Hepatocyte (in vitro differentiated cells): Measurements from ENCODE around the gene CCL26. TPM values are rescaled to one million over a fixed set of nuclear protein-coding genes. Genes with fewer than 3 reads are reported as not detected.
"Not testable (repeated sequence)": the region's sequence is repeated elsewhere in the genome, so short reads cannot be mapped to it uniquely, and the experiment has no call there.

Experiments used
- DNase-seq: peaks from one replicate; pipeline ENCODE4 v3.0.0-alpha.2; 2016; ENCODE audit warnings: low spot score
- H2AFZ ChIP-seq: fragments of 200-600 bp; sonication (generic); 2 replicates; pipeline ENCODE4 v1.6.0; 2016; ENCODE audit warnings: antibody characterized with exemption, mild to moderate bottlenecking
- H3K27ac ChIP-seq: fragments of 200-600 bp; sonication (generic); 2 replicates; pipeline ENCODE4 v1.5.1; 2016; ENCODE audit warnings: mild to moderate bottlenecking
- H3K27me3 ChIP-seq: fragments of 200-600 bp; sonication (generic); 2 replicates; pipeline ENCODE4 v1.6.1; 2016
- H3K36me3 ChIP-seq: fragments of 200-600 bp; sonication (generic); replicated peaks from 2 replicates; pipeline ENCODE4 v1.5.1; 2016; ENCODE audit warnings: low read depth; ENCODE audit not compliant: insufficient read depth
- H3K4me1 ChIP-seq: fragments of 200-600 bp; sonication (generic); 2 replicates; pipeline ENCODE4 v1.5.1; 2016; ENCODE audit warnings: mild to moderate bottlenecking, moderate library complexity; ENCODE audit not compliant: insufficient read depth
- H3K4me2 ChIP-seq: fragments of 200-600 bp; sonication (generic); 2 replicates; pipeline ENCODE4 v1.6.0; 2016
- H3K4me3 ChIP-seq: fragments of 200-600 bp; sonication (generic); 2 replicates; pipeline ENCODE4 v1.5.1; 2016; ENCODE audit warnings: mild to moderate bottlenecking
- H3K79me2 ChIP-seq: fragments of 200-600 bp; sonication (generic); 2 replicates; pipeline ENCODE4 v1.6.0; 2017; ENCODE audit warnings: mild to moderate bottlenecking
- H3K9me2 ChIP-seq: fragments of 200-600 bp; sonication (generic); replicated peaks from 2 replicates; pipeline ENCODE4 v1.6.0; 2017; ENCODE audit warnings: mild to moderate bottlenecking; ENCODE audit not compliant: insufficient read depth
- H3K9me3 ChIP-seq: fragments of 200-600 bp; sonication (generic); 2 replicates; pipeline ENCODE4 v1.5.1; 2016; ENCODE audit warnings: low read depth, mild to moderate bottlenecking
- H4K20me1 ChIP-seq: fragments of 200-600 bp; sonication (generic); 2 replicates; pipeline ENCODE4 v1.6.0; 2016; ENCODE audit warnings: mild to moderate bottlenecking; ENCODE audit not compliant: insufficient read depth, poor library complexity, severe bottlenecking
- EZH2 ChIP-seq: fragments of 200-600 bp; sonication (generic); IDR thresholded peaks from 2 replicates; pipeline ENCODE4 v1.6.1; 2016; ENCODE audit warnings: antibody characterized with exemption, mild to moderate bottlenecking, borderline replicate concordance
- EZH2phosphoT487 ChIP-seq: fragments of 200-600 bp; sonication (generic); IDR thresholded peaks from one replicate; pipeline ENCODE4 v1.6.1; 2018; ENCODE audit warnings: antibody characterized with exemption, mild to moderate bottlenecking, low read depth, moderate library complexity; ENCODE audit not compliant: unreplicated experiment, severe bottlenecking
- WGBS: methylation state at CpG from one replicate; pipeline ENCODE4 v1.1.6; 2016; ENCODE audit warnings: low lambda C conversion rate; ENCODE audit errors: missing lambda C conversion rate; 5-methylcytosine and 5-hydroxymethylcytosine counted together
- polyA plus RNA-seq: library from polyadenylated mRNA; unstranded; fragments of >200 nt; fragmentation: Nextera tagmentation; extraction: Ambion mirVana; gene quantifications from 2 replicates; pipeline ENCODE4 v1.2.1, GENCODE V29; 2016
- total RNA-seq: library from RNA; depleted of rRNA; stranded (reverse); fragments of >200 nt; gene quantifications from 2 replicates; pipeline ENCODE4 v1.2.3, GENCODE V29; 2014
- TF ChIP-seq, protein P1 (sequence below): fragments of 200-600 bp; sonication (generic); IDR thresholded peaks from 2 replicates; pipeline ENCODE4 v1.5.1; 2016; ENCODE audit warnings: antibody characterized with exemption, mild to moderate bottlenecking; ENCODE audit not compliant: poor library complexity

The CCL26 gene
- total and polyA plus RNA-seq, 2 experiments from 2014 or later, result 8.7 to 15.3 TPM

DNA sequence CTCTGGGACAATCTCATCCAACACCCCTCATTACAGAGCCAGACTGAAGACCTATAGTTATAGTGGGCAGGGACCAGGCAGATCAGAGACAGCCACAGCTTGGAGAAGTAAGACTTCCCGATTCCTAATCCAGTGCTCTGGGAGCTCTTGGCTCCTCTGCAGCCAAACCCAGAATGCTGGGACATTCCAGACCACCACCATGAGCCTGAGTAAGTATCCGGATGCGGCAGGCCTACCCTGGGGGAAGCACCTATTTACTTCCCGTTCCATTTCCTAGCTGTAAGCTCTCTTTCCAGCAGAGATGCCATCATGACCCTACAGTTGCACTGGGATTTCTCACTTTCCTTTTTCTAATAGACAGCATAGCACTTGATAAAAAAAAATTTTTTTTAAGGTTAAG lies 49.6 kb downstream of the CCL26 start:
- H3K27ac ChIP-seq, result no peak overlapping the region
- TF ChIP-seq, protein P1, sequence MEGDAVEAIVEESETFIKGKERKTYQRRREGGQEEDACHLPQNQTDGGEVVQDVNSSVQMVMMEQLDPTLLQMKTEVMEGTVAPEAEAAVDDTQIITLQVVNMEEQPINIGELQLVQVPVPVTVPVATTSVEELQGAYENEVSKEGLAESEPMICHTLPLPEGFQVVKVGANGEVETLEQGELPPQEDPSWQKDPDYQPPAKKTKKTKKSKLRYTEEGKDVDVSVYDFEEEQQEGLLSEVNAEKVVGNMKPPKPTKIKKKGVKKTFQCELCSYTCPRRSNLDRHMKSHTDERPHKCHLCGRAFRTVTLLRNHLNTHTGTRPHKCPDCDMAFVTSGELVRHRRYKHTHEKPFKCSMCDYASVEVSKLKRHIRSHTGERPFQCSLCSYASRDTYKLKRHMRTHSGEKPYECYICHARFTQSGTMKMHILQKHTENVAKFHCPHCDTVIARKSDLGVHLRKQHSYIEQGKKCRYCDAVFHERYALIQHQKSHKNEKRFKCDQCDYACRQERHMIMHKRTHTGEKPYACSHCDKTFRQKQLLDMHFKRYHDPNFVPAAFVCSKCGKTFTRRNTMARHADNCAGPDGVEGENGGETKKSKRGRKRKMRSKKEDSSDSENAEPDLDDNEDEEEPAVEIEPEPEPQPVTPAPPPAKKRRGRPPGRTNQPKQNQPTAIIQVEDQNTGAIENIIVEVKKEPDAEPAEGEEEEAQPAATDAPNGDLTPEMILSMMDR, result no peak
- TF ChIP-seq EZH2phosphoT487, result no peak
- no peak for TF ChIP-seq EZH2
- H3K9me2 ChIP-seq, result no peaks in the 10 kb centered on the region
- WGBS, result 83% methylated on average over 4 of the region's 4 CpGs
- no peaks in the 10 kb centered on the region for H3K9me3 ChIP-seq
- no peak overlapping the region for H3K4me3 ChIP-seq
- H3K79me2 ChIP-seq, result no peaks in the 10 kb centered on the region
- H3K27me3 ChIP-seq, result no peaks in the 10 kb centered on the region
- H3K4me2 ChIP-seq, result no peak overlapping the region
- no peaks in the 10 kb centered on the region for H4K20me1 ChIP-seq
- no peak overlapping the region for H2AFZ ChIP-seq
- H3K4me1 ChIP-seq, result no peaks in the 10 kb centered on the region
- no peak for DNase-seq
- H3K36me3 ChIP-seq, result no peaks in the 10 kb centered on the region

- not testable (repeated sequence) for H3K79me2 ChIP-seq, H3K4me2 ChIP-seq, H3K27me3 ChIP-seq, H3K4me1 ChIP-seq, DNase-seq, H3K36me3 ChIP-seq, H3K9me2 ChIP-seq, H3K27ac ChIP-seq, H2AFZ ChIP-seq, H3K4me3 ChIP-seq, H3K9me3 ChIP-seq, H4K20me1 ChIP-seq
- 98% methylated on average over 9 of the region's 9 CpGs for WGBS
Observed at GRCh38 chr7:75721922-75722321, 50.1 kb downstream of the CCL26 start.

GRCh38 chr7:75721426-75721825 lies 50.6 kb downstream of the CCL26 start:
- DNase-seq, result no peak
- Histone ChIP-seq H3K4me3 (no peak overlapping the region), H3K9me3 (no peaks in the 10 kb centered on the region), H3K9me2 (no peaks in the 10 kb centered on the region), H3K79me2 (no peaks in the 10 kb centered on the region), H4K20me1 (no peaks in the 10 kb centered on the region), H3K27ac (no peak overlapping the region), H3K4me2 (no peak overlapping the region), H3K27me3 (no peaks in the 10 kb centered on the region), H2AFZ (no peak overlapping the region), H3K36me3 (no peaks in the 10 kb centered on the region), H3K4me1 (no peaks in the 10 kb centered on the region)
- WGBS, result 98% methylated on average over 2 of the region's 2 CpGs
- TF ChIP-seq EZH2 (no peak), EZH2phosphoT487 (no peak)
- TF ChIP-seq, protein P1, result no peak

GRCh38 chr7:75719626-75720025 lies 52.4 kb downstream of the CCL26 start:
- H3K27me3 ChIP-seq, result no peaks in the 10 kb centered on the region
- no peak overlapping the region for H3K27ac ChIP-seq
- WGBS, result 92% methylated on average over 5 of the region's 5 CpGs
- no peak overlapping the region for H2AFZ ChIP-seq
- no peaks in the 10 kb centered on the region for H3K4me1 ChIP-seq
- H3K9me2 ChIP-seq, result no peaks in the 10 kb centered on the region
- H3K79me2 ChIP-seq, result no peaks in the 10 kb centered on the region
- no peaks in the 10 kb centered on the region for H4K20me1 ChIP-seq
- no peaks in the 10 kb centered on the region for H3K9me3 ChIP-seq
- H3K36me3 ChIP-seq, result no peaks in the 10 kb centered on the region
- TF ChIP-seq EZH2phosphoT487 (no peak), EZH2 (no peak)
- TF ChIP-seq, protein P1, result no peak
- no peak overlapping the region for H3K4me2 ChIP-seq
- no peak overlapping the region for H3K4me3 ChIP-seq
- no peak for DNase-seq

Other genes starting within 250 kb of the CCL26 start
- gene HIP1, start 33.3 kb downstream of the CCL26 start, total RNA-seq, result 9.3 and 14.5 TPM in 2 replicates
- gene HIP1, start 33.3 kb downstream of the CCL26 start, polyA plus RNA-seq, result 7.4 and 8.3 TPM in 2 replicates
- not detected in 2 replicates for gene CCL24, start 41.6 kb upstream of the CCL26 start, total RNA-seq
- gene CCL24, start 41.6 kb upstream of the CCL26 start, polyA plus RNA-seq, result not detected in 2 replicates
- 57.6 and 61.1 TPM in 2 replicates for gene RHBDD2, start 106.8 kb upstream of the CCL26 start, total RNA-seq
- 177 and 178 TPM in 2 replicates for gene RHBDD2, start 106.8 kb upstream of the CCL26 start, polyA plus RNA-seq
- 102 and 106 TPM in 2 replicates for gene POR, start 142.9 kb upstream of the CCL26 start, total RNA-seq
- gene POR, start 142.9 kb upstream of the CCL26 start, polyA plus RNA-seq, result 212 and 220 TPM in 2 replicates
- 40.6 and 50.7 TPM in 2 replicates for gene TMEM120A, start 222.4 kb upstream of the CCL26 start, total RNA-seq
- gene TMEM120A, start 222.4 kb upstream of the CCL26 start, polyA plus RNA-seq, result 91.1 and 99.5 TPM in 2 replicates